Ascending aorta (tissue), 2 donors: Measurements from ENCODE around the gene RAMAC. TPM values are rescaled to one million over a fixed set of nuclear protein-coding genes. Genes with fewer than 3 reads are reported as not detected.

Source experiments
- DNase-seq, 2 donors: peaks; one replicate each; pipeline ENCODE4 v3.0.0-alpha.2; 2019; ENCODE audit warnings: low spot score in 2 of 2
- H3K27ac ChIP-seq, 2 donors: fragments of 200-600 bp; sonication (generic); one replicate each; pipeline ENCODE4 v1.5.1; 2016 to 2017; ENCODE audit warnings: mild to moderate bottlenecking in 1 of 2
- H3K27me3 ChIP-seq: fragments of 200-600 bp; sonication (generic); one replicate; pipeline ENCODE4 v1.5.1; 2017
- H3K36me3 ChIP-seq, 2 donors: fragments of 200-600 bp; sonication (generic); one replicate each; pipeline ENCODE4 v1.5.1; 2016
- H3K4me1 ChIP-seq, 2 donors: fragments of 200-600 bp; sonication (generic); one replicate each; pipeline ENCODE4 v1.5.1; 2016 to 2017; ENCODE audit warnings: mild to moderate bottlenecking in 1 of 2
- H3K4me3 ChIP-seq, 2 donors: fragments of 200-600 bp; sonication (generic); one replicate each; pipeline ENCODE4 v1.5.1; 2016 to 2017; ENCODE audit warnings: mild to moderate bottlenecking in 1 of 2
- H3K9me3 ChIP-seq, 2 donors: fragments of 200-600 bp; sonication (generic); one replicate each; pipeline ENCODE4 v1.5.1; 2016
- CTCF ChIP-seq, 3 experiments: fragments of 200-600 bp in 2 of 3; fragments of 450-650 bp in 1 of 3; sonication (generic) in 2 of 3; IDR thresholded peaks; one replicate each; pipeline ENCODE4 v1.5.1; 2016 to 2019; ENCODE audit warnings: antibody characterized with exemption in 3 of 3, mild to moderate bottlenecking in 1 of 3, moderate library complexity in 1 of 3
- intact Hi-C: fragments of 100-400 bp; cut with DNase I; formaldehyde crosslinking; loops from one replicate; pipeline ENCODE4 v1.15.1; 2023
- total RNA-seq: library from RNA; depleted of rRNA; stranded (reverse); fragments of >200 nt; gene quantifications from one replicate; pipeline ENCODE4 v1.1.0, GENCODE V29; 2016

The RAMAC gene
- total RNA-seq, 1 donor from 2014 or later, result 4.8 TPM

GRCh38 chr15:82960766-82961165 is 25.2 kb upstream of the RAMAC start:
- Histone ChIP-seq H3K4me3 (no peak overlapping the region), H3K9me3 (no peaks in the 10 kb centered on the region), H3K27ac (no peak overlapping the region), H3K27me3 (no peaks in the 10 kb centered on the region), H3K4me1 (no peaks in the 10 kb centered on the region), H3K36me3 (no peaks in the 10 kb centered on the region)
- intact Hi-C loops, result no loop called here
- TF ChIP-seq CTCF (IDR thresholded peaks at IDR 0.05), result no peak
- no peak for DNase-seq

- H3K4me3 ChIP-seq, result no peak overlapping the region
- DNase-seq, result no peak
- no peaks in the 10 kb centered on the region for H3K36me3 ChIP-seq
- TF ChIP-seq CTCF (IDR thresholded peaks at IDR 0.05), result no peak
- H3K27ac ChIP-seq, result no peak overlapping the region
- no peaks in the 10 kb centered on the region for H3K27me3 ChIP-seq
- H3K9me3 ChIP-seq, result no peaks in the 10 kb centered on the region
- no peaks in the 10 kb centered on the region for H3K4me1 ChIP-seq
- intact Hi-C loops, result no loop called here
These were observed 22.3 kb upstream of the RAMAC start for GRCh38 chr15:82963471-82964341.

- intact Hi-C loops, result no loop called here
These were observed 21.1 kb upstream of the RAMAC start for GRCh38 chr15:82964890-82965289.

GRCh38 chr15:82966671-82967071 is 19.3 kb upstream of the RAMAC start:
- intact Hi-C loops, result no loop called here
- Histone ChIP-seq H3K4me3 (no peak overlapping the region), H3K9me3 (no peaks in the 10 kb centered on the region), H3K4me1 (no peaks in the 10 kb centered on the region), H3K27ac (no peak overlapping the region), H3K36me3 (no peaks in the 10 kb centered on the region), H3K27me3 (no peaks in the 10 kb centered on the region)
- DNase-seq, result no peak
- TF ChIP-seq CTCF (IDR thresholded peaks at IDR 0.05), result no peak

More at GRCh38 chr15:82964890-82965289, 21.1 kb upstream of the RAMAC start:
- DNase-seq, result no peak
- H3K4me3 ChIP-seq, result no peak overlapping the region
- TF ChIP-seq CTCF (IDR thresholded peaks at IDR 0.05), result no peak
- H3K27me3 ChIP-seq, result no peaks in the 10 kb centered on the region
- no peaks in the 10 kb centered on the region for H3K9me3 ChIP-seq
- H3K4me1 ChIP-seq, result no peaks in the 10 kb centered on the region
- H3K36me3 ChIP-seq, result no peaks in the 10 kb centered on the region
- H3K27ac ChIP-seq, result no peak overlapping the region

- Histone ChIP-seq H3K9me3 (no peaks in the 10 kb centered on the region), H3K36me3 (no peaks in the 10 kb centered on the region), H3K4me1 (no peaks in the 10 kb centered on the region), H3K27ac (no peak overlapping the region), H3K4me3 (no peak overlapping the region), H3K27me3 (no peaks in the 10 kb centered on the region)
- intact Hi-C loops, result no loop called here
- DNase-seq, result no peak
- TF ChIP-seq CTCF (IDR thresholded peaks at IDR 0.05), result no peak
These were observed 17.9 kb upstream of the RAMAC start for GRCh38 chr15:82968066-82968465.
